Ascending aorta (tissue), 2 donors: Measurements from ENCODE around the gene TRMT11. TPM values are rescaled to one million over a fixed set of nuclear protein-coding genes. Genes with fewer than 3 reads are reported as not detected.
A peak's percentile ranks its signal among the peaks of the same experiment; 100 is the strongest.

Experiments used
- DNase-seq, 2 donors: peaks; one replicate each; pipeline ENCODE4 v3.0.0-alpha.2; 2019; ENCODE audit warnings: low spot score in 2 of 2
- H3K27ac ChIP-seq, 2 donors: fragments of 200-600 bp; sonication (generic); one replicate each; pipeline ENCODE4 v1.5.1; 2016 to 2017; ENCODE audit warnings: mild to moderate bottlenecking in 1 of 2
- H3K27me3 ChIP-seq: fragments of 200-600 bp; sonication (generic); one replicate; pipeline ENCODE4 v1.5.1; 2017
- H3K36me3 ChIP-seq, 2 donors: fragments of 200-600 bp; sonication (generic); one replicate each; pipeline ENCODE4 v1.5.1; 2016
- H3K4me1 ChIP-seq, 2 donors: fragments of 200-600 bp; sonication (generic); one replicate each; pipeline ENCODE4 v1.5.1; 2016 to 2017; ENCODE audit warnings: mild to moderate bottlenecking in 1 of 2
- H3K4me3 ChIP-seq, 2 donors: fragments of 200-600 bp; sonication (generic); one replicate each; pipeline ENCODE4 v1.5.1; 2016 to 2017; ENCODE audit warnings: mild to moderate bottlenecking in 1 of 2
- H3K9me3 ChIP-seq, 2 donors: fragments of 200-600 bp; sonication (generic); one replicate each; pipeline ENCODE4 v1.5.1; 2016
- CTCF ChIP-seq, 3 experiments: fragments of 200-600 bp in 2 of 3; fragments of 450-650 bp in 1 of 3; sonication (generic) in 2 of 3; IDR thresholded peaks; one replicate each; pipeline ENCODE4 v1.5.1; 2016 to 2019; ENCODE audit warnings: antibody characterized with exemption in 3 of 3, mild to moderate bottlenecking in 1 of 3, moderate library complexity in 1 of 3
- intact Hi-C: fragments of 100-400 bp; cut with DNase I; formaldehyde crosslinking; loops from one replicate; pipeline ENCODE4 v1.15.1; 2023
- total RNA-seq: library from RNA; depleted of rRNA; stranded (reverse); fragments of >200 nt; gene quantifications from one replicate; pipeline ENCODE4 v1.1.0, GENCODE V29; 2016

Gene TRMT11
- 44.6 TPM for total RNA-seq

DNA sequence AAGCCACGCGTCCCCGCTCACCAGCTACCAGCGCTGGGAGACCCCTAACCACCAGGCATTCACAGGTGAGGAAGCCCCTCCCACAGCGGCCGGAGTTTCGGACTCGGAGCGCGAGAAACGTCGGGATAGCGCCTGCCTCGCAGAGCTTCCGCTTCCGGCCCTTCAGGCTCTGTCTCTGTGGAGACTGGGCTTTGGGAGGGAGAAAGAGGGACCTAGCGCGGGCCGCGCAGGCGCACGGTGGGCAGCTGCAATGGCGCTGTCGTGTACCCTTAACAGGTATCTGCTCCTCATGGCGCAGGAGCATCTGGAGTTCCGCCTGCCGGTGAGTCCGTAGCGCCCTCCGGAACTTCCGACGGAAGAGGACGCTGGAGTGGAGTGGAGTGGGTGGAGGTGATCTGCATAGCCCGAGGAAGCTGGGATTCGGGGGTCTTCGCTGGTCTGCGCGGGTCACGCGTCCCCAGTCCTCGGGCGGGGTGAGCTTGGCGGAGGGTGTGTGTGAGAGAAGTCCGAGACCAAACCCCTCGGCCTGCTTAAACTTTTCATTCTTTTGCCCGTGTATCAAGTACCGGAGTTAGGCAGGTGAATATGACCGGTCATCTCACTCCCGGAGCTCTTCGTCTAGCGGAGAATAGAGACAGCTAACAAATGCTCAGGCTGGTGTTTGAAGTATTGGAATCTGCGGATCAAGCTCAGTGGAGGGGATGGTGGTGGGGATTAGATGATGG lies at the start of gene TRMT11:
Gene TRMT11, plus strand, starts transcription at position 240 of the 725 bp plus-strand sequence. Its CDS starts 11 bp downstream, at position 251.
- DNase-seq, result peak; percentile 31 to 91
- Histone ChIP-seq H3K27ac (peak within 1 kb of the TSS; percentile 87 to 88), H3K36me3 (peaks cover 0 to 3% of the 10 kb centered on the region in 2 donors), H3K4me3 (peak within 1 kb of the TSS; percentile 74 to 83), H3K4me1 (peaks cover 0 to 3% of the 10 kb centered on the region in 2 donors), H3K9me3 (no peaks in the 10 kb centered on the region), H3K27me3 (no peaks in the 10 kb centered on the region)
- intact Hi-C loops, result loop anchor here (10.0 kb wide), 1 partner anchor 832 kb away; the partner anchor contains the start of gene TPD52L1
- no peak for TF ChIP-seq CTCF (IDR thresholded peaks at IDR 0.05)

GRCh38 chr6:125939026-125939425 lies 47.3 kb upstream of the TRMT11 start:
- Histone ChIP-seq H3K27me3 (no peaks in the 10 kb centered on the region), H3K4me3 (no peak overlapping the region), H3K27ac (no peak overlapping the region), H3K4me1 (peaks cover 0 to under 1% of the 10 kb centered on the region in 2 donors), H3K9me3 (no peaks in the 10 kb centered on the region), H3K36me3 (no peaks in the 10 kb centered on the region)
- intact Hi-C loops, result no loop called here
- no peak for DNase-seq
- no peak for TF ChIP-seq CTCF (IDR thresholded peaks at IDR 0.05)

GRCh38 chr6:125939791-125940190 lies 46.5 kb upstream of the TRMT11 start:
- H3K36me3 ChIP-seq, result no peaks in the 10 kb centered on the region
- no peak overlapping the region for H3K4me3 ChIP-seq
- H3K4me1 ChIP-seq, result peaks cover 5 to 7% of the 10 kb centered on the region in 2 donors
- H3K9me3 ChIP-seq, result no peaks in the 10 kb centered on the region
- H3K27me3 ChIP-seq, result no peaks in the 10 kb centered on the region
- no peak for DNase-seq
- no peak for TF ChIP-seq CTCF (IDR thresholded peaks at IDR 0.05)
- H3K27ac ChIP-seq, result no peak overlapping the region
- intact Hi-C loops, result no loop called here

DNA sequence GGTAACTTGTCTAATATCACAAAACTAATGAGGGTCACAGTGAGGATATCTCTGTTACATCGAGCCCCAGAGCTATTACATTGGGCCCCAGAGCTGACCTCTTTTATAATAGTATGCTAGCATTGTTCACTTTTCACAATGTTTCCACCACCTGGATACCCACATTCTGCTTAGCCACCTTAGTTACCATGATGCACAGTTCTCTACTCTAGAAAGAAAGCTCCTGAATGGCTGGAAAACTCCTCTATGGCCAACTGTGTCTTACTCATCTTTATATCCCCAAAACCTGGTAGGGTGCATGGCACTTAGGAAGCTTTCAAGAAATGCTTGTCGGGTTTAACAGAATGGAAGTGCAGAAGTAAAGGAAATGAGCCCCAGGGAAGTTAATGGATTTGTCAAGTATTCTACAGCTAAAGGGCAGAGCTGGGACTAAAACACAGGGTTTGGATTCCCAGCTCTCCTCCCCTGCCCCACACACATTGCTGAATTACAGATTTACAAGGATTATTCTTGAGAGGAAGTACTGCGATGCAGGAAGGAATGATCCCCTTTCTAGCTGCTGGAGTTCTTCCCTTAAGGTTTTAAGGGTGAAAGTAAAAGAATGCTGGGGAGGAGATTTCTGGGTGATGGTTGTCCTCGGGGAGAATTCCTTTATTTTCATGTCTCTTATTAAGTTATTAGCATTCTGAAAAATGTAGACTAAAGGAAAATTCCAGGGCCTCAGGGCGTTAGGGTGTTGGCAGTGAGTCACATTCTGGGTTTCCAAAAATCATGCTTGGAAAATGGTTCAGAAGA lies 45.9 kb upstream of the TRMT11 start:
- Histone ChIP-seq H3K9me3 (no peaks in the 10 kb centered on the region), H3K4me1 (peaks cover 7 to 10% of the 10 kb centered on the region in 2 donors), H3K36me3 (no peaks in the 10 kb centered on the region), H3K27me3 (no peaks in the 10 kb centered on the region), H3K27ac (peak overlapping the region; percentile 1 to 11), H3K4me3 (no peak overlapping the region)
- TF ChIP-seq CTCF (IDR thresholded peaks at IDR 0.05), result no peak
- DNase-seq, result no peak
- intact Hi-C loops, result no loop called here

DNA sequence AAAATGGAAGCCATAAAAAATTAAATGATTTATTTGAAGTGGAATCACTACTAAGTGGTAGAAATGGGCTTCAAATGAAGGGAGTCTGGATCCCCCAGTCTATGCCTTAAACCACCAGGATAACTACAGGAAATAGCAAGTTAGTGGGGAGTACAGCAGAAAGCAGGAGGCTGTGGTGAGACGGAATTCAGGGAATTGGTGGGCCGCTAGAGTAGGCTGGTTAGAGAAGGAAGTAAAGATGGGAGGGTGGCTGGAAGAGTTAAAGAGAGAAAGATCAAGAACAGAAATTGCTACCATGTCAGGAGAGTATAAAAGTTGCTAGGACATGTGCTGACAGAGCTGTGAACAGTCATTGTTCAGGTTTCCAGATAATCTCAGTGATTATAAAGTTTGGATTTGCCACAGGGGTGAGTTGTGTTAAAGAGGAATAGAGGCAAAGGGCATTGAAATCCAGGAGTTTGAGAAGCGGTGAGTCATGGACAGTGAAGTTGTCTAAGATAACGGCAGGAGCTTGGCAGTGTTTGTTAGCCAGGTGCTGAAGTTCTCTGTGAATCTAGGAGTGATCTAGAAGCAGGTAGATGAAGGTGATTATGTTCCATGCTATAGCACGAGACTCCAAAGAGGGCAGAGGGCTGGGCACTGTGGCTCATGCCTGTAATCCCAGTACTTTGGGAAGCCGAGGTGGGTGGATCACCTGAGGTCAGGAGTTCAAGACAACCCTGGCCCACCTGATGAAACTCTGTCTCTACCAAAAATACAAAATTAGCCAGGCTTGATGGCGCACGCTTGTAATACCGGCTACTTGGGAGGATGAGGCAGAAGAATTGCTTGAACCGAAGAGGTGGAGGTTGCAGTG lies 43.4 kb upstream of the TRMT11 start:
- intact Hi-C loops, result no loop called here

More for the DNA sequence above, 43.4 kb upstream of the TRMT11 start:
- Histone ChIP-seq H3K9me3 (no peaks in the 10 kb centered on the region), H3K4me3 (no peak overlapping the region), H3K27me3 (no peaks in the 10 kb centered on the region), H3K36me3 (no peaks in the 10 kb centered on the region), H3K4me1 (peaks cover 7 to 16% of the 10 kb centered on the region in 2 donors), H3K27ac (no peak overlapping the region)
- TF ChIP-seq CTCF (IDR thresholded peaks at IDR 0.05), result no peak
- no peak for DNase-seq
